HT-29 (cell line): ENCODE data around the gene SMCO1. TPM values are rescaled to one million over a fixed set of nuclear protein-coding genes. Genes with fewer than 3 reads are reported as not detected.
A peak's percentile ranks its signal among the peaks of the same experiment; 100 is the strongest.
"Not testable (repeated sequence)": the region's sequence is repeated elsewhere in the genome, so short reads cannot be mapped to it uniquely, and the experiment has no call there.

ENCODE experiments used
- DNase-seq: peaks from one replicate; pipeline ENCODE4 v3.0.0-alpha.2; 2015; ENCODE audit warnings: low spot score
- total RNA-seq: library from RNA; depleted of rRNA; stranded (reverse); fragments of >200 nt; shearing (Covaris generic); gene quantifications from 2 replicates; pipeline ENCODE4 v1.2.3, GENCODE V29; 2014; rRNA removed

Gene SMCO1, protein sequence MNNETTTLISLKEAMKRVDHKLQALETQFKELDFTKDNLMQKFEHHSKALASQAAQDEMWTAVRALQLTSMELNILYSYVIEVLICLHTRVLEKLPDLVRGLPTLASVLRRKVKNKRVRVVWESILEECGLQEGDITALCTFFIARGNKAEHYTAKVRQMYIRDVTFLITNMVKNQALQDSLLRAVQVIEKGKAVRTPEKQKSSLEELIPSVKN
- total RNA-seq = not detected in 2 replicates

DNA sequence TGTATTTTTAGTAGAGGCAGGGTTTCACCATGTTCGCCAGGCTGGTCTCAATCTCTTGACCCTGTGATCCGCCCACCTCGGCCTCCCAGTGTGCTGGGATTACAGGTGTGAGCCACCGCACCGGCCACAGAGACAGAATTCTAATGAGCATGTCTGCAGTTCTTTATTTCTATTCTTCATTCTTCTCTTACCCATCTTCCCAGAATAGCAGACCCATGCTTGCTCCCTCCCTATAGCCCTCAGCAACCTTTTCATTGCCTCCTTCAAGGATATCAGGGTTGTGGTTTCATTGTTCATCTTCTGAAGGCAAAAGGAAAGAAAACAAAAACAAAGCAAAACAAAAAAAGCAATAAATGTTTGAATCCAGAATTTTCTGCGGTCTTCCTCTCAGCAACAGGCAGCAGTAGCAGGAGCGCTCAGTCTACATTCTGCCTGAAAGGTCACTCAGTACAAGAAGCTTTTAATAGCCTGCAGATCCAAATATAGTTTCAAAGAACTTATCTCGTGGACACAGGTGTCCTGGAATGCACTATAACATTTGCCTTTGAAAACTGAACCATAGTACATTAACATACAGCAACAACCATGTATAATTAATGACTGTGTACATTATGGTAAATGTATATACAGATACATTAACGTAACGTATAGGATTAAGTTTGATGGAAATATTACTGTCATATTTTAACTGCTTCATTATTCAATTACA, at the start of gene SMCO1:
Gene SMCO1 (minus strand): TSS at position 434 of the 709 bp plus-strand sequence. CDS start 137 bp downstream, at position 297.
- DNase-seq = no peak

DNA sequence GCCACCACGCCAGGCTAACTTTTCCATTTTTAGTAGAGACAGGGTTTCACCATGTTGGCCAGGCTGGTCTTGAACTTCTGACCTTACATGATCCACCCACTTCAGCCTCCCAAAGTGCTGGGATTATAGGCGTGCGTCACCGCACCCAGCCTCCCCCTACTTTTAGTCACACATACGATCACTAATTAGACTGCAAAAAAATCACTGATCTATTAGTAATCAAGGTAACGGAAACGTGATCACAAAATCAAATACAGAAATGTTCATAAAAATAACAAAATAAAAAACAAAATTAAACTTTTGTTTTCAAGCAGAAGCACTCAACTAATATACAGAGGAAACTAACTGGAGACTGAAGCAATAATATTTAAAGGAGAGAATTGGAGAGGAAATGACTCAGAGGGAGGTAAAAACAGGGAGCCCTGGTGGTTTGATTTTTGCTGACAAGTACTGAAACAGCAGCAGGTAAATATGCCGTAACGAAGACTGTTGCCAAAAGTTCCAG, 48.6 kb upstream of the SMCO1 start:
- DNase-seq = no peak

DNA sequence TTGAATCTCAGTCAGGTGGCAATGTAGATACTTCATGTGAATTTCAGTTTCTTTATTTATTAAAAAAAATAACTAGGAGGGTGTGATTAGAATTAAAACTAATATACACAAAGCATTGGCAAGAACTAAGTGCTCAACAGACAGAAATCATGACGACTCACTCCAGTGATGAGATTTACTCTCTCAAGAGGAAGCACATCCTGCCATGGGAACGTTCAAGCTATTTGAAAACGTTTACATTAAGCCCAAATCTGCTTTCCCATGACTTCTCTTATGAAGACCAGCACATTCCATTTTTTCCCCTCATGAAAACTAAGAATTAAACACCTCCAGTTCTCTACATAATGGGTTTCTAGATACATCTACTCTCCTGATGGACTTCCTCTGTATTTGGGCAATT, 44.7 kb upstream of the SMCO1 start:
- DNase-seq = no peak

DNA sequence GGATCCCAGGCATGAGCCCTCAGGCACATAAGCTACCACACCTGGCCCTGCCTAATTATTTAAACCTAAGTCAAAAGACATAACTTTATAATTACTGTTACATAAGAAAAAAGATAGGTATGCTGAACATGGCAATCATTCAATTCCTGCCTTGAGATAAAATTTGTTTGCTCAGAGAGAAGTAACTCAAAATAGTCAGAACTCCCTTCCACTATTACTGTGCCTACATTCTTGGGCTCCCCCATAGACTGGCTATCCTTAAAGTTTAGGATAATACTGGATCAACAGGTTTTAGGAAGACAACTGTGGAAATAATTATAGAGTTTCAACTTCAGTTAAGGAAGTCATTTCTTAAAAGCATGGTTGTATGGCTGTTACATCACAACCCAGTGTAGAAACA, 43.3 kb upstream of the SMCO1 start:
- no peak for DNase-seq

DNA sequence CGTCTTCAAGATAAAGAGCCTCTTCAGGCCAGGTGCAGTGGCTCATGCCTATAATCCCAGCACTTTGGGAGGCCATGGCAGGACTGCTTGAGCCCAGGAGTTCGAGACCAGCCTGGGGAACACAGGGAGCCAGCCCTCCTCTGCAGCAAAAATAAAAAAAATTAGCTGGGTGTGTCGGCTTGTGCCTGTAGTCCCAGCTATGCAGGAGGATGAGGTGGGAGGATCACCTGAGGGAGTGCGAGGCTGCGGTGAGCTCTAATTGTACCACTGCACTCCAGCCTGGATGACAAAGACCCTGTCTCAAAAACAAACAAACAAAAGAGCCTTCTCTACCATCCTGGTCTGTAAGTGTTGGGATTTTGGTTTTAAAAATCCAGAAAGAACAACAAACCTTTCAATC, 42.1 kb upstream of the SMCO1 start:
- no peak for DNase-seq

DNA sequence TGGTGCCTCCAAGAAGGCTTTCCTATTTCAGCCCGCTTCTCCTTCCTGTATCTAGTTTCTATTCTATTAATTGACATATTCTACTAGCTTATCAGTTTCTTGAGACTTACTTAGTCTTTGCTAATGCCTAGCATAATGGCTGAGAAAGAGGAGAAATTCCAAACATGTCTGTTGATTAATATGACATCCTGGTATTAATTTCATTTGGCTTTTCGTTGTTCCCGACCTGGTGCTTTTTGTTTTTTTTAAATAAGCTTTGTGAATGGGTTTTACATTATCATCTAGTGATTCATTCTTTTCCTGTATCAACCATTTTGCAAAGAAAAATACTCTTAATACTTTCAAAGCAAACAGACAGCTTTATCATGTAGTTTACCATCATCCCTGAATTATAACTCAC, 40.1 kb upstream of the SMCO1 start:
- no peak for DNase-seq

DNA sequence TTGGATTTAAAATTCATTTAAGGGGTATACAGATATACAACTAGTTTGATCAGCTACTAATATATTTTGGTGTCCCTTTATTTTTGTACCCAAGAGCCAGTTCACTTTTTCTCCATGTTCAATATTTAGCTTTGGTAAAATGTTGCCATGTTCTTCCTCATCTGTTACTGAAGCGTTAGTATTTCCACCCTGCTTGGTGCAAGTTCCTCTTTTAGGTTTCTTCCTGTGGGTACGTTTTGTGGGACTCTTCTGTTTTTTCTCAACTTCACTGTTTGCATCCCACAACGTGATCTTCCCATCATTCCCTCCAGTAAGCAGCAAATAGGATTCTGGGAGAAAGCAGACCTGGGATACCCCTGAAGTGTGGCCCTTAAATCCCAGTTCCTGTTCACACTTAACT, 39.1 kb upstream of the SMCO1 start:
- DNase-seq = no peak

DNA sequence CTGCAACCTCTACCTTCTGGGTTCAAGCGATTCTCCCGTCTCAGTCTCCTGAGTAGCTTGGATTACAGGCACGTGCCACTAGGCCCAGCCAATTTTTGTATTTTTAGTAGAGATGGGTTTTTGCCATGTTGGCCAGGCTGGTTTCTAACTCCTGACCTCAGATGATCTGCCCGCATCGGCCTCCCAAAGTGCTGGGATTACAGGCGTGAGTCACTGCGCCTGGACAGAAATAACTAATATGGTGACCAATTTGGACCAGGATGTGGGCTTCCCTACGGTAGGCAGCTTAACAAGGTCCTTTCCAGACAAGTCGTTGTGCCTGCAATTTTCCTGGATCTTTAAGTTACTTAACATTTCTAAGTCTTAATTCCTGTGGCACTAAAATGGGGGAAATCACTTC, 38.4 kb upstream of the SMCO1 start:
- DNase-seq = no peak

DNA sequence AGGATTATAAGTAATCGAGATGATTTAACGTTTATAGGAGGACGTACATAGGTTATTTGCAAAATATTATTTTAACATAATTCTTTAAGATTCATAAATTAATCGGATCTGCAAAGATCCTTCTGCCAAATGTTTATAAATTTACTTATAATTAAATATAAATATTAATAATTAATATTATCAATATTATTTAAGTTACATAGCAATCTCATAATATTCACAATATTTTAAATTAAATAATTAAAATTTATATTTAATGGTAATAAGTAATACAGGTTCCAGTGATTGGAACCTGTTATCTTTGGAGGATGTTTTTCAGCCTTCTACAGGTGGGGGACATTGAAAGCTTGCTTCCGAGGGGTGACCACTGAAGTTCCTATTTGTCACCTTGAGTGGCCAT, 37.1 kb upstream of the SMCO1 start:
- DNase-seq = no peak

DNA sequence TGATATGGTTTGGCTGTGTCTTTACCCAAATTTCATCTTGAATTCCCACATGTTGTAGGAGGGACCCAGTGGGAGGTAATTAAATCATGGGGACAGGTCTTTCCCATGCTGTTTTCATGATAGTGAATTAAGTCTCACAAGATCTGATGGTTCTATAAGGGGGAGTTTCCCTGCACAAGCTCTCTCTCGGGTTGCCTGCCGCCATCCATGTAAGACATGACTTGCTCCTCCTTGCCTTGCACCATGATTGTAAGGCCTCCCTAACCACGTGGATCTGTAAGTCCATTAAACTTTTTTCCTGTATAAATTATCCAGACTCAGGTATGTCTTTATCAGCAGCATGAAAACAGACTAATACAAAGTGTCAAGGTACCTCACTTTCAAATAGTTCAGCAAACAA, 35.0 kb upstream of the SMCO1 start:
- DNase-seq = not testable (repeated sequence)

DNA sequence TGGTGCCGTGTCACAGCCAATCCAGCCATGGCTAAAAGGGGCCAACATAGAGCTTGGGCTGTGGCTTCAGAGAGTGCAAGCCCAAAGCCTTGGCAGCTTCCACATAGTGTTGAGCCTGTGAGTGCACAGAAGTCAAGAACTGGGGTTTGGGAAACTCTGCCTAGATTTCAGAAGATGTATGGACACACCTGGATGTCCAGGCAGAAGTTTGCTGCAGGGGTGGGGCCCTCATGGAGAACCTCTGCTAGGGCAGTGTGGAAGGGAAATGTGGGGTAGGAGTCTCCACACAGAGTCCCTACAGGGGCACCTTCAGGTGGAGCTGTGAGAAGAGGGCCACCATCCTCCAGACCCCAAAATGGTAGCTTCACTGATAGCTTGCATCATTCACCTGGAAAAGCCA, 34.2 kb upstream of the SMCO1 start:
- DNase-seq = not testable (repeated sequence)

DNA sequence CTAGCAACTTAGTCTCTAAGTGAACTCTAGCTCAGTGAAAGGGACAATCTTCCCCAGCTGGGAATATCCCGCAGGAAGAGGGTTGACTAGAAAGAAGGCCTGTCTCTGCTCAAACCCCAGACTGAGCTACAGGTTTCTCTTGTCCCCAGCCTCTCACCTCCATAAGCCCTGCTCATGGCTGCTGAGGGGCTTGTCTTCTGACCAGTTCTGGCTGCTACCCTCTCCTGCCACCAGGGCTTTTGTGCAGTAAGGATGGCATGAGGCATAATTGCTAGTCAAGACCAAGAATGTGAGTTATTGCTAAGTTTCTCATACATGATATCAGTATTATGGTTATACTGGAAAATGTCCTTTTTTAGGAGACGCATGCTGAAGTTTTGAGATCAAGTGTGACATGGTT, 31.9 kb upstream of the SMCO1 start:
- no peak for DNase-seq

DNA sequence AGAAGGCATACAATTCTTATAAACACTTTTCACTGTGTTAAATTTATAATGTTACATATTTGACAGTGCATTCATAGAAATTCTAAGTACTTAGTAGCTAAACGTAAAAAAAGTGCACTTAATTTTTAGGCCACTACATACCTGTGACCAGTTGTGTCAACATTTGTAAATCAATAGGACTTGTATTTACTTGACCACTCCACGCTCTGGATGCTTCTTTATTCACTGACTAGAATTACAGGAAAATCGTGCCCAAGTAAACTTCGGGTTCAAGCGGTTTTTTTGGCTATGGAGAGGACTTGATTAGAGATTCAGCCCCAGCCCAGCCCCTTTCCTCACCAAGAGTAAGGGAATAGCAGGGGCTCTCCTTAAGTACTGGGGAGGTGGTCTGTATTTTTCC, 31.4 kb upstream of the SMCO1 start:
- DNase-seq = no peak

DNA sequence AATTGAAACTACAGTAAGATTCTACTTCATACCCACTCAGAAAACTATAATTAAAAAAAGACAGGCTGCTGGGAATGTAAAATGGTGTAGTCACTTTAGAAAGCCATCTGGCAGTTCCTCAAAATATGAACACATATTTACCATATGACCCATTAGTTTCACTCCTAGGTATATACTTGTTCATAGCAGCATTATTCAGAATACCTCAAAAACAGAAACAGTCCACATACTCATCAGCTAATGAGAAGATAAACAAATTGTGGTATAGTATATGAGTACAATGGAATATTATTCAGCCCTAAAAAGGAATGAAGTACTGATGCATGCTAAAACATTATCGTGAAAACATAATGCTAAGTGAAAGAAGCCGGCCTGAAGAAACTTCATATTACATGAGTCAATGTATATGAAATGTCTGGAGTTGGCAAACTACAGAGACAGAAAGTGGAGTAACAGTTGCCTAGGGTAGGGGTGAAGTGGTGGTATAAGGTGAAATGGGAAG, 29.4 kb upstream of the SMCO1 start:
- DNase-seq = no peak

DNA sequence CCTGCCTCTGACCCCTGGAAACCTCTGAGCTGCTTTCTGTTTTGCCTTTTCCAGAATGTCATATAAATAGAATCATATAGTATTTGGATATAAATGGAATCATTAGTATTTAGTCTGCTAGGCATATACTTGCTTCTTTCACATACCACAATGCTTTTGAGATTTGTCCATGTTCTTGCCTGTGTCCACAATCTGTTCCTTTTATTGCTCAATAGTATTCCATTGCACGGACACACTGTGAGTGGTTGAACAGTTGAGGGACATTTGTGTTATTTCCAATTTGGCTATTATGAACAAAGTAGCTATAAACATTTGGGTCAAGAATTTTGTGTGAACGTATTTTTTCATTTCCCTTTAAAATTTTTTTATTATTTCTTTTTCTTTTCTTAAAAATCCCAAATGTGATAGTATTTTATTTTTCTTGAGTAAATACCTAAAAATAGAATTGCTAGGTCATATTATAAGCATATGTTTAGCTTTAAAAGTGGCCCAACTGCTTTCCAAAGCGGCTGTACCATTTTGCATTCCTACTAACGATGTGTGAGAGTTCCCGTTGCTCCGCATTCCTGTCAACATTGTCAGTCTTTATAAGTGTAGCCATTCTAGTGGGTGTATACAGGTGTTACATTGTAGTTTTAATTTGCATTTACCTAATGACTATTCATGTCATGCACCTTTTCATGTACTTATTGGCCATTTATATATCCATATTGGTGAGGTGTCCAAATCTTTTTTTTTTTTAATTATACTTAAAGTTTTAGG, 26.7 kb upstream of the SMCO1 start:
- no peak for DNase-seq

DNA sequence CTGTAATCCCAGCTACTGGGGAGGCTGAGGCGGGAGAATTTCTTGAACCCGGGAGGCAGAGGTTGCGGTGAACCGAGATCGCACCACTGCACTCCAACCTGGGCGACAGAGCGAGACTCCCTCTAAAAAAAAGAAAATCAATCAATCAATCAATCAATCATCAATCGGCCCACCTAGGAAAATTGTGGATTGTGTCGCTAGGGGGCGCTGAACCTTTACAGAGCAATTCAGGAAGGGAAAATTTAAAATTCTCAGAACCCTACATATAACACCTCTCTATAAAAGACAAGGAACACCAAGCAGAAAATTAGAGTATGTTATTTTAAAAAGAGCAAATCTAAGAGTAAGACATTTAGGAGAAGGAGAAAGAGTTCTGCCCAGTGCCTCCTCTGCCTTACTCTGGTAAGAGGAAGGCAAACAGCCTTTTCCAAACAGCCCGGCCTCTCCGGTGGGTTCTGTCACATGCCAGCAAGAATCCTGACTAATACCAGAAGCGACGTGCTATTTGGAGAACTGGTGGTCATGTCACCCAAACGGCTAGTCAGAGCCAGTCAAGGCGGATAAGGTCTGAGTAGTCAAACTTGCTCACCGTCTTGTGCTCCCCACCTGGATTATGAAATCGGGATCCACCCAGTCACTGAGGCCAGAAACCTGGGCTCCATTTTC, 22.3 kb upstream of the SMCO1 start:
- DNase-seq = peak; percentile 42

DNA sequence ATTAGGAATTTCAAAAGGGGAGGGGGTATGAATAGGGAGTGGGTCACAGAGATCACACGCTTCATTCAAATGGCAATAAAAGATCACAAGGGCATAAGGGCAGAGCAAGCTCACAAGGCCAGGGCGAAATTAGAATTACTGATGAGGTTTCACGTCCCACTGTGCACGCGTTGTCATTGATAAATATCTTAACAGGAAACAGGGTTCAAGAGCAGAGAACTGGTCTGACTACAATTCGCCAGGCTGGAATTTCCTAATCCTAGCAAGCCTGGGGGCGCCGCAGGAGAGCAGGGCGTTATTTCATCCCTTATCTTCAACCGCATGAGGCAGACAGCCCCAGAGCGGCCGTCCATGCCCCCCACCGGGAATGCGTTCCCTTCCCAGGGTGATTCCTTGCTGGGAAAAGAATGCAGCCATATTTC, 18.1 kb upstream of the SMCO1 start:
- no peak for DNase-seq

DNA sequence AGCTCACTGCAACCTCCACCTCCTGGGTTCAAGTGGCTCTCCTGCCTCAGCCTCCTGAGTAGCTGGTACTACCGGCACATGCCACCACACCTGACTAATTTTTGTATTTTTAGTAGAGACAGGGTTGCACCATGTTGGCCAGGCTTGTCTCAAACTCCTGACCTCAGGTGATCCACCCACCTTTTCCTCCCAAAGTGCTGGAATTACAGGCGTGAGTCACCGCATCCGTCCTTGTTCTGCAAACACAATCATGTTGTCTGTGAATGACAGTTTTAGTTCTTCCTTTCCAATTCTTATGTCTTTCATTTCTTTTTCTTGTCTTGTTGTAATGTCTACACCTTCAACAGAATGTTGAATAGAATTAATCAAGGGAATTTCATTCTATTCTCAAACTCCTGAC, 16.3 kb upstream of the SMCO1 start:
- DNase-seq = no peak

DNA sequence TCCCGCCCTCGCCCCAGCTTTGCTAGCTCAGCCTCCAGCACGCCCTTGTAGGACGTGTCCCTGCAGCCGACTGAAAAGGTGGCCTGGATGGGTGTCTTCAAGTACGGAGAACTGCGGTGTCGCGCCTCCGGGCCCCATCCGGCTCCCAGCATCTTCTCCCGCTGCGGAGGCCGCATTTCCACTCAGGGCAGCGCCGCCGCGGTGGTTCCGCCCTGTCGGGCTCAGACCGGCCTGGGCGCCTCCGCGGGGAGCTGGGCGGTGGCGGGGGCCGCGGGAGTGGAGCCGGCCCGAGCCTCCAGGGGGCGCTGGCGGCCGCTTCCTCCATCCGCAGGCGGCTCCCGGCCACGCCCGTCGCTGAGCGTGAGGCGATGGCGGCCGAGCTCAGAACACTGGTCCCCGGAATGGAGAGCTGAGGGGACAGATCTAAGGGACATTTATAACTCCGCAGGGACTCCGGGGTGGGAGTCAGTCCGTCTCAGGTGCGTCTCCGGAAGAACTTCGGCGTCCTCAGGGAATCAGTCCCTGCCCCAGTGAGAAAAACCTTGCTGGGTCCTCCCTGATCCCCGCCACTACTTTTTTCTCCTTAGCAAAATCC, 13.6 kb upstream of the SMCO1 start:
- DNase-seq = no peak

DNA sequence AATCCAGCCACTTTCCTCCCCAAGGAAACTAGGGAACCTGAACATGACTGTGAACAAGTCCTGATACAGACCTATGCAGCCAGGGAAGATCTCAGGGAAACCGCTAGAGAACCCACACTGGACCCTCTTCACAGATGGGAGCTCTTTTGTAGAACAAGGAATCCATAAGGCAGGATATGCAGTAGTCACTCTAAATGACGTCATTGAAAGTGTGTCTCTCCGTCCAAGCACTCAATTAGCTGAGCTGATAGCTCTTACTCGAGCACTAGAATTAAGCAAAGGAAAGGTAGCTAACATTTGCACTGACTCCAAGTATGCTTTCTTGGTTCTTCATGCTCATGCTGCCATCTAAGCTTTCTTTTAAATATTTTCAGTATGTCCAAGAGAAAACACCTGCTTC, 10.0 kb upstream of the SMCO1 start:
- no peak for DNase-seq

DNA sequence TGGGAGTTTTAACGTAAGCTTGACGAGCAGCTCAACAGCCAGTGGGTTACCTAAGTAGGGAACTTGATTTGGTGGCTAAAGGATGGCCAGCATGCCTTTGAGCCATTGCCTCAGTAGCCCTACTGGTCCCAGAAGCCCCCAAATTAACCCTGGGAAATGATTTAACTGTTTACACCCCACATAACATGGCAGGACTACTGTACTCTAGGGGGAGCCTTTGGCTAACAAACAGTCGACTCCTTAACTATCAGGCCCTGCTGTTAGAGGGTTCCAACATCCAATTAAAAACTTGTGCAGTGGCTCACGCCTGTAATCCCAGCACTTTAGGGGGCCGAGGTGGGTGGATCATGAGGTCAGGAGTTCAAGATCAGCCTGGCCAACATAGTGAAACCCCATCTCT, 9.4 kb upstream of the SMCO1 start:
- DNase-seq = peak; percentile 29
